GM23338 (cell line): ENCODE measurements around the gene GABARAP.

ENCODE experiments used
- CREB1 ChIP-seq: fragments of 250-450 bp; sonication (Bioruptor Pico); IDR thresholded peaks from 2 replicates; pipeline ENCODE4 v1.5.0; 2020; ENCODE audit warnings: low read depth, mild to moderate bottlenecking, moderate library complexity
- CTCF ChIP-seq, 2 experiments: fragments of 200-600 bp in 1 of 2; sonication (generic) in 1 of 2; conservative IDR thresholded peaks; 2 replicates each; pipeline versions ENCODE4 v1.5.1 to v1.6.1; 2016 to 2017; ENCODE audit warnings: antibody characterized with exemption in 2 of 2, low read depth in 2 of 2, mild to moderate bottlenecking in 2 of 2, moderate library complexity in 1 of 2
- ETS1 ChIP-seq: IDR thresholded peaks from 2 replicates; pipeline ENCODE4 v1.6.1; 2016; ENCODE audit warnings: antibody characterized with exemption
- EZH2 ChIP-seq: fragments of 200-600 bp; sonication (generic); IDR thresholded peaks from one replicate; pipeline ENCODE4 v1.8.0; 2017; ENCODE audit warnings: antibody characterized with exemption, mild to moderate bottlenecking, low read depth; ENCODE audit not compliant: unreplicated experiment
- EZH2phosphoT487 ChIP-seq: fragments of 200-600 bp; sonication (generic); IDR thresholded peaks from one replicate; pipeline ENCODE4 v1.8.1; 2018; ENCODE audit warnings: antibody characterized with exemption; ENCODE audit not compliant: unreplicated experiment
- JUNB ChIP-seq: IDR thresholded peaks from one replicate; pipeline ENCODE4 v1.6.1; 2016; ENCODE audit warnings: antibody characterized with exemption; ENCODE audit not compliant: unreplicated experiment
- NANOG ChIP-seq: IDR thresholded peaks from 2 replicates; pipeline ENCODE4 v1.6.1; 2016; ENCODE audit warnings: antibody characterized with exemption, borderline replicate concordance
- POLR2AphosphoS5 ChIP-seq: IDR thresholded peaks from 2 replicates; pipeline ENCODE4 v1.6.1; 2016; ENCODE audit warnings: antibody characterized with exemption, low read depth
- REST ChIP-seq: IDR thresholded peaks from one replicate; pipeline ENCODE4 v1.6.1; 2018; ENCODE audit warnings: antibody characterized with exemption; ENCODE audit not compliant: unreplicated experiment
- STAT1 ChIP-seq: IDR thresholded peaks from one replicate; pipeline ENCODE4 v1.6.1; 2016; ENCODE audit warnings: antibody characterized with exemption; ENCODE audit not compliant: unreplicated experiment
- ZNF462 ChIP-seq: fragments of 250-450 bp; sonication (Bioruptor Pico); IDR thresholded peaks from 2 replicates; pipeline ENCODE4 v1.5.0; 2020; ENCODE audit warnings: mild to moderate bottlenecking, moderate library complexity

GRCh38 chr17:7240375-7240774, 1.9 kb downstream of the GABARAP start:
- TF ChIP-seq EZH2 (no peak), CTCF (conservative IDR thresholded peaks at IDR 0.05; ENCODE audit: low read depth in 2 of 2) (no peak), ZNF462 (CRISPR knock-in tag) (no peak), NANOG (no peak), EZH2phosphoT487 (no peak), CREB1 (no peak), POLR2AphosphoS5 (no peak), REST (no peak), STAT1 (no peak), JUNB (no peak), ETS1 (no peak)
